ENCODE results near the gene GSK3B.
"Not testable (repeated sequence)": the region's sequence is repeated elsewhere in the genome, so short reads cannot be mapped to it uniquely, and the experiment has no call there.

GSK3B gene

DNA sequence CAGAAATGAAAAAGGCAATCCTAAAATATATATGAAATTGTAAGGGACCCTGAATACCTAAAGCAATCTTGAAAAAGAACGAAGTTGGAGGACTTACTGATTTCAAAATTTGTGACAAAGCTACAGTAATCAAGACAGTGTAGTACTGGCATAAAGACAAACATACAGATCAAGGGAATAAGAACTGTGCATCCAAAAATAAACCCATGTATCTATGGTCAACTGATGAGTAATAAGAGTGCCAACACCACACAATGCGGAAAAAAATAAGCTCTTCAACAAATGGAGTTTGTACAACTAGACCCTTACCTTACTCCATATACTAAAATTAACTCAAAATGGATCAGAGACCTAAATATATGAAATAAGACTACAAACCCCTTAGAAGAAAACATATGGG lies 29.6 kb downstream of the GSK3B start:
- DNase-seq (ENCODE audit: low read depth) = no peak
- no peak for TF ChIP-seq CTCF (IDR thresholded peaks at IDR 0.05; ENCODE audit: insufficient read depth, low read depth, low read length, missing control alignments)
- no peak overlapping the region for H3K4me3 ChIP-seq (ENCODE audit: low read depth, low read length)

DNA sequence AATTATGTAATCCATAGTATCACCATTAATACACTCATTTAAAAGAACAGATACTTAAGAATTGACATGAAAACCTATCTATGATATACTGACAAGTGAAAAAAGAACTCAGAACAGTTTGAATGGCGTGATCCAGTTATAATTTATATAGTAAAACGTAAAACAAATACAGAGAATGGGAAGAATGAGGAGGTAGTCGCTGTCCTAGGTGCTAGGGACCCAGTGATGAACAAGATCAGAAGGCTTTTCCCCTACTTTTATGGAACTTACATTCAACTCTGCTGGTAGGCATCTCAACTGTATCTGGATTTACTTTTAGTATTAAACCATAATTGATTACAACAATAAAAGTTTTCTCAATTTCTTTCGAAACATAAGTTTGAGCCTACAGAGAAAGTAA lies 31.8 kb downstream of the GSK3B start:
- TF ChIP-seq CTCF (IDR thresholded peaks at IDR 0.05; ENCODE audit: insufficient read depth, low read depth, low read length, missing control alignments) = no peak
- DNase-seq (ENCODE audit: low read depth) = no peak

DNA sequence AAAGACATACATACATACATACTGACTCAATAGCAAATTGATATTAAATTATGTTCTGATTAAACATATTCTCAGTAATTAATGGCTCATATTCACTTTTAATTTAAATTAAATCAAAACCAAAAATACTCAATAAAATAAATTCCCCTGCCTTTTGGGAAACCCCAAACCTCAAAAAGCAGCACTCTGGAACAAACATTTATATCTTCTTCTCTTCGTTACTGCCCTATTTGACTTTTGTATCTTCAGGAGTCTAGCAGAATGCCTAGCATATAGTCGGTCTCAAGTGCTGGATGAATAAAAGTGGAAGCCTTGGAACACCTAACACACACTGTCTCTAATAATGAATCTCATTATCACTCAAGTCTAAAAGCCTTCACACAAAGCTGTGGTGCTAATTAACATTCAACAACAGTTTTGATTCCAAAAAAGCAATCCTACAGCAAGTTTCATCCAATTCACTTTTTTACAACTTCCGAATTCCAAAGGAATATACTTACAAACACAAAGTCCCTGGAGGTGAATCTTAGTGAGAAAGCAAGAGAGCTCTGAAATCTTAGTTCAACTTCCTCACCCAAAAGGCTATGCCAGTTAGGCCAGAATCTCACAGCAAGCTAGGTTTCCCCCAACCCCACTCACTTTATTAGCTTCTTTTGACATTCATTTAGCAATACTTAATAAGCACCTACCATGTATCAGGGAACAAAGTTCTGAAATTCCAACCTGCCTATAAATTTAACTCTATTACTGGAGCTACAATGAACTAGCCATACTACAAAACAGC lies 35.0 kb downstream of the GSK3B start:
- no peak overlapping the region for H3K4me3 ChIP-seq (ENCODE audit: low read depth, low read length)
- no peak for DNase-seq (ENCODE audit: low read depth)
- no peak for TF ChIP-seq CTCF (IDR thresholded peaks at IDR 0.05; ENCODE audit: insufficient read depth, low read depth, low read length, missing control alignments)

More for the DNA sequence above, 31.8 kb downstream of the GSK3B start:
- no peak overlapping the region for H3K4me3 ChIP-seq (ENCODE audit: low read depth, low read length)

GRCh38 chr3:120057626-120058025 lies 36.6 kb downstream of the GSK3B start:
- no peak overlapping the region for H3K4me3 ChIP-seq (ENCODE audit: low read depth, low read length)
- DNase-seq (ENCODE audit: low read depth) = no peak
- TF ChIP-seq CTCF (IDR thresholded peaks at IDR 0.05; ENCODE audit: insufficient read depth, low read depth, low read length, missing control alignments) = no peak

DNA sequence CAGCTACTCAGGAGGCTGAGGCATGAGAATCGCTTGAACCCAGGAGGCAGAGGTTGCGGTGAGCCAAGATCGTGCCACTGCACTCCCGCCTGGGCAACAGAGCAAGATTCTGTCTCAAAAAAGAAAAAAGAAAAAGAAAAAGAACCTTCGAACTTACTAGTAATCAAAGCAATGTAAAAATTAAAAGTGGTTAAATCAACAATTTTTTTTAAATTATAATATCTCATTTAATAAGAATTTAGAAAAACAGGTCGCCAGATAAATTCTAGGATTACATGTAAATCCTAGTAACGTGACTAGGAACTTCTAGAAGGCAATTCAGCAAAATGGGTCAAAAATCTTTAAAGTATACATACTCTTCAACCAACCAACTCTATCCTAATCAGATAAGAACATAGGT lies 37.2 kb downstream of the GSK3B start:
- no peak overlapping the region for H3K4me3 ChIP-seq (ENCODE audit: low read depth, low read length)
- DNase-seq (ENCODE audit: low read depth) = no peak
- TF ChIP-seq CTCF (IDR thresholded peaks at IDR 0.05; ENCODE audit: insufficient read depth, low read depth, low read length, missing control alignments) = no peak

DNA sequence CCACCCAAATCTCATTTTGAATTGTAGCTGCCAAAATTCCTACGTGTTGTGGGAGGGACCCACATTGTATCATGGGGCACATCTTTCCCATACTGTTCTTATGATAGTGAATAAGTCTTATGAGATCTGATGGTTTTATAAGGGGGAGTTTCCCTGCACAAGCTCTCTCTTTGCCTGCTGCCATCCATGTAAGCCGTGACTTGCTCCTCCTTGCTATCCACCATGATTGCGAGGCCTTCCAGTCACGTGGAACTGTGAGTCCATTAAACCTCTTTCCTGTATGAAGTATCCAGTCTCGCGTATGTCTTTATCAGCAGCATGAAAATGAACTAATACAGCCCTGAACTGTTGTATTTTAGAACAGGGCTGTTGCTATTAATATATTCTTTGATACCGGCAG lies 40.6 kb downstream of the GSK3B start:
- not testable (repeated sequence) for DNase-seq (ENCODE audit: low read depth); H3K4me3 ChIP-seq (ENCODE audit: low read depth, low read length)

DNA sequence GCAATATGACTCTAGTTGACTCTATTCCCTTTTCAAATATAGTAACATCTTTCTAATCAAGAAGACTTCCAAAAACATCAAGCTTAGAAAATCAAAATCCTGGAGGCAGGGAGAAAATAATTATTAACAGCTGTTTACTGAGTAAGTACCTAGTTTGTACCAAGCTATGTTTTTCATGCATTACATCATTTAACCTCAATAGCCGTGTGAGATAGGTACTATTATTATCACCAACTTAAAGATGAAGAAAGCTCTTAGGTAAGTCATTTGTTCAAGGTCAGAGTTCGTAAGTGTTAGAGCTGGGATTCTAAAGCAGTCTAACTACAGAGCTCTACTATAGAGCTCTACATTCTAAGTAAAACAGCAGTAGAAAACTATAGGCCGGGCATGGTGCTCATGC lies 41.6 kb downstream of the GSK3B start:
- TF ChIP-seq CTCF (IDR thresholded peaks at IDR 0.05; ENCODE audit: insufficient read depth, low read depth, low read length, missing control alignments) = no peak
- no peak for DNase-seq (ENCODE audit: low read depth)
- H3K4me3 ChIP-seq (ENCODE audit: low read depth, low read length) = no peak overlapping the region
